ENCODE measurements around the gene CCDC73.

- TF ChIP-seq, protein P1, sequence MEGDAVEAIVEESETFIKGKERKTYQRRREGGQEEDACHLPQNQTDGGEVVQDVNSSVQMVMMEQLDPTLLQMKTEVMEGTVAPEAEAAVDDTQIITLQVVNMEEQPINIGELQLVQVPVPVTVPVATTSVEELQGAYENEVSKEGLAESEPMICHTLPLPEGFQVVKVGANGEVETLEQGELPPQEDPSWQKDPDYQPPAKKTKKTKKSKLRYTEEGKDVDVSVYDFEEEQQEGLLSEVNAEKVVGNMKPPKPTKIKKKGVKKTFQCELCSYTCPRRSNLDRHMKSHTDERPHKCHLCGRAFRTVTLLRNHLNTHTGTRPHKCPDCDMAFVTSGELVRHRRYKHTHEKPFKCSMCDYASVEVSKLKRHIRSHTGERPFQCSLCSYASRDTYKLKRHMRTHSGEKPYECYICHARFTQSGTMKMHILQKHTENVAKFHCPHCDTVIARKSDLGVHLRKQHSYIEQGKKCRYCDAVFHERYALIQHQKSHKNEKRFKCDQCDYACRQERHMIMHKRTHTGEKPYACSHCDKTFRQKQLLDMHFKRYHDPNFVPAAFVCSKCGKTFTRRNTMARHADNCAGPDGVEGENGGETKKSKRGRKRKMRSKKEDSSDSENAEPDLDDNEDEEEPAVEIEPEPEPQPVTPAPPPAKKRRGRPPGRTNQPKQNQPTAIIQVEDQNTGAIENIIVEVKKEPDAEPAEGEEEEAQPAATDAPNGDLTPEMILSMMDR (IDR thresholded peaks at IDR 0.05), result no peak
- no peak for TF ChIP-seq POLR2A (IDR thresholded peaks at IDR 0.05)
These were observed 39.5 kb upstream of the CCDC73 start for GRCh38 chr11:32833921-32834320.

Data from right lobe of liver (tissue), 4 donors.